Muscle of arm (tissue), 12 donors: ENCODE measurements around the gene SARDH. TPM values are rescaled to one million over a fixed set of nuclear protein-coding genes. Genes with fewer than 3 reads are reported as not detected.
"Not testable (repeated sequence)": the region's sequence is repeated elsewhere in the genome, so short reads cannot be mapped to it uniquely, and the experiment has no call there.

Experiments
- DNase-seq: peaks from one replicate; pipeline ENCODE4 v3.0.0-alpha.2; 2013
- polyA plus RNA-seq, 12 donors: library from polyadenylated mRNA; unstranded; fragments of 120-200 nt; gene quantifications; one replicate each; pipeline ENCODE4 v1.2.1, GENCODE V29; 2013; ENCODE audit not compliant: insufficient read length in 12 of 12

SARDH gene
- polyA plus RNA-seq, 12 donors, result 3.6 to 7.4 (median 4.4) TPM; not detected in 1

- DNase-seq, result no peak
Observed at GRCh38 chr9:133635098-133635497, 103.1 kb downstream of the SARDH start.

GRCh38 chr9:133634081-133634691 is 104.0 kb downstream of the SARDH start:
- no peak for DNase-seq

GRCh38 chr9:133633681-133634080 is 104.5 kb downstream of the SARDH start:
- no peak for DNase-seq

- DNase-seq, result no peak
Observed at GRCh38 chr9:133632806-133633680, 105.1 kb downstream of the SARDH start.

GRCh38 chr9:133631111-133631510 is 107.0 kb downstream of the SARDH start:
- no peak for DNase-seq

GRCh38 chr9:133629221-133630110 is 108.7 kb downstream of the SARDH start:
- no peak for DNase-seq

GRCh38 chr9:133628766-133629165 is 109.4 kb downstream of the SARDH start:
- no peak for DNase-seq

- no peak for DNase-seq
Observed at GRCh38 chr9:133627341-133627740, 110.8 kb downstream of the SARDH start.

- not testable (repeated sequence) for DNase-seq
Observed at GRCh38 chr9:133626008-133626407, 112.1 kb downstream of the SARDH start.

- no peak for DNase-seq
Observed at GRCh38 chr9:133622555-133622954, 115.6 kb downstream of the SARDH start.

GRCh38 chr9:133621725-133622267 is 116.4 kb downstream of the SARDH start:
- no peak for DNase-seq

GRCh38 chr9:133619791-133620190 is 118.4 kb downstream of the SARDH start:
- DNase-seq, result no peak

GRCh38 chr9:133618726-133619125 is 119.4 kb downstream of the SARDH start:
- DNase-seq, result no peak

- no peak for DNase-seq
Observed at GRCh38 chr9:133616643-133617405, 121.3 kb downstream of the SARDH start.

GRCh38 chr9:133615606-133616188 is 122.5 kb downstream of the SARDH start:
- DNase-seq, result no peak

- DNase-seq, result no peak
Observed at GRCh38 chr9:133615186-133615585, 123.0 kb downstream of the SARDH start.

GRCh38 chr9:133614678-133615077 is 123.5 kb downstream of the SARDH start:
- DNase-seq, result no peak

- DNase-seq, result no peak
Observed at GRCh38 chr9:133614056-133614455, 124.1 kb downstream of the SARDH start.
